Fibroblast of gingiva (primary cell): ENCODE measurements around the gene ALPK1.
"Not testable (repeated sequence)": the region's sequence is repeated elsewhere in the genome, so short reads cannot be mapped to it uniquely, and the experiment has no call there.

Source experiments
- DNase-seq: peaks from one replicate; pipeline ENCODE4 v3.0.0-alpha.2; 2011; ENCODE audit warnings: low read depth

The ALPK1 gene

DNA sequence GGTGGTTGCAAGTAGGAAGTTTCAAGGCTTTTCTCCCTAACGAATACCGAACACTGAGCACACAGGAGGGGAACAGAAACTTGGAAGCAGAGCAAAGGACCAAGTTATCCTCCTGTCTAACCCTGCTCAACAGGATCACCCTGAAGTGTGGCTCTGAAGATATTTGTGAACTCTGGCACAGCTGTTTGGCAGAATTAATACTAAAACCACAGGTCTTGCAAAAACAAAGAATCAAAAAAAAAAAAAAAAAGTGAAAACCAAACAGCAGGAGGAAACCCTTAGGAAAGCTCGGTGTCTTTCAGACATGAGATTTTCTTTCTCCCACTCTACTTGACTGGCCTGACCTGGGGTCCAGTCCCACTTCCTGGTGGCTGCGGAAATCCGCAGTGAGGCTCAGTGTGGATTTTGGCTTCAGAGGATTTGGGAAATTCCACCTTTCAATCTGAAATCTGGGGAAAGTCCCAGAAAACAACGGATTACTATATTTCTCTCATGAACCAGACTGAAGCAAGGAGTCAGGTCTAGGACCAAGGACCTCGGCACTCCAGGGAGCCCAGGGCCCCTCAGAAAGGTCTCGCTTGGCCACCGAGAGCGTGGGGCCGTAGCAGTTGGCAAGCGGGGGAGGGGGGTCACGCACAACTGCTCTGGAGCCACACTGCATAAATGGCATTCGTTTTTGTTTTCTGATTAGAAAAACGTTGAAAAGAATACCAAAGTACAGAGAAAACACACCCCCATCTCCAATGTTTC, 12.3 kb upstream of the ALPK1 start:
- DNase-seq, result peak; percentile 34

DNA sequence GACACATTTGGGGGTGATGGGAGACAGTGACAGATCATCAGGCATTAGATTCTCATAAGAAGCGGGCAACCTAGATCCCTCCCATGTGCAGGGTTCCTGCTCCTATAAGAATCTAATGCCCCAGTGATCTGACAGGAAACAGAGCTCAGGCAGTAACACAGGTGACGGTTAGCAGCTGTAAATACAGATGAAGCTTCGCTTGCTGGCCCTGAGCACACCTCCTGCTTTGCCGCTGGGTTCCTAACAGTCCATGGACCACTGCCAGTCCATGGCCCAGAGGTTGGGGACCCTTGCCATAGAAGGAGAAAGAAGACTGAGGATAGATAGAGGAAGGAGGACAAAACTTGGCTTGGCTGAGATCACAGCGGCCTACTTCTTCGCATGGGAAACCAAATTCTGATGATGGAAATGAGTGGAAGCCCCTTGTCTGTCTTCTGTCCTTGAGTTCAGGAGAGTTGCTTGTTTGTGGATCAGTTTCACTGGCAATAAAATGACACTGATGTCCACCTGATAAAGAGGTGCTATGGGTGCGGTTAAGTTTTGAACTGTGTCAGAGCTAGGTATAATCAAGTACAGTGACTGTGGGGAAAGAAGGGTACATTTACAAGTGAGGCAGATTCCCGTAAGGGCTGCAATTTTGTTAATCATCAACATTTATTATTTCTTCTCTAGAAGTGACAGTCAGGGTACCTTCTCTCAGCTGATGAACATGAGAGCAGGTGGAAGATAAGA, 9.7 kb upstream of the ALPK1 start:
- DNase-seq, result no peak

DNA sequence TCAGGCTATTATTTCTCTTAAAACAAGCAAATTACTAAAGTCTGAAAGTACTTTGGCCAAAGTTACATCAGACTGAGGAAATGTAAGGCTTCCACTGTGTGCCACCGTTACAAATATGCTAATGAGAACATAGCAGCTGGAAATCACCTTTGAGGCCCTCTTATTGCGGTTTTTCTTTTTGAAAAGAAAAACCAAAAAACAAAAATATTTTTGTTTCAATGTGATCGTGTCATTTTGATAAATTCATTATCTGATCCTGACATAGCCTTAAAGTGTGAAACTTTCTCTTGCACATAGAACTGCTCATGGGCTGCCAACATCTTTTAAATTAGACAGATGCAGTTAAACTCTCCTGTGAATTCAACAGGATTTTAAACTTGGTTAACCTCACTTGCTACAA, 8.7 kb upstream of the ALPK1 start:
- DNase-seq, result no peak

DNA sequence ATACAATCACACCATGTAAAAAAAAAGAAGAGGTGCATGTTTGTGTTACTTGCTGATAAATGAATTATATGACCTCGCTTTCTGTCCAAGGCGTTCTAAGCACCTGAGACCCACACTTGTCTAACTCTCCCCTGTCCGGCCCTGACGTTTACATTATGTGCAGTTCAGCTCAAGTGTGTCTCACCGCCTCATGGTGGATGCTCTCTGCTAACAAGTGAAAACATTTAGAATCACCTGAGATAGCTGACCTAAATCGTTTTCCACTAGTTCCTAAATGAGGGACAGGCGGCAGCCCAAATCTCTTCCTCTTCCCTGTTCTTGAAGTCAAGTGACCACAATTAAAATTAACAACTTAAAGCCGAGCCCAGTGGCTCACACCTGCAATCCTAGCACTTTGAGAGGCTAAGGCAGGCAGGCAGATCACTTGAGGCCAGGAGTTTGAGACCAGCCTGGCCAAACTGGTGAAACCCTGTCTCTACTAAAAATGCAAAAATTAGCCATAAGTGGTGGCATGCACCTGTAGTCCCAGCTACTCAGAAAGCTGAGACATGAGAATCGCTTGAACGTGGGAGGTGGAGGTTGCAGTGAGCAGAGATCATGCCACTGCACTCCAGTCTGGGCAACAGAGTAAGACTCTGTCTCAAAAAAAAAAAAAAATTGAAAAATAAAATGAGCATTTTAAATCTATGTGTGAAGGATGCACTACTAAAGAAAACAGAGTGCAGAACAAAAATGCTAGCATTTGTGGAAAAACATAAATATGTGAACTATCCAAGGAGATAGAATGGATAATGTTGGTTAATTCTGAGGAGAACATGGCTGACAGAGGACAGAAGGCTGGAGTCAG, 7.5 kb upstream of the ALPK1 start:
- DNase-seq, result no peak

DNA sequence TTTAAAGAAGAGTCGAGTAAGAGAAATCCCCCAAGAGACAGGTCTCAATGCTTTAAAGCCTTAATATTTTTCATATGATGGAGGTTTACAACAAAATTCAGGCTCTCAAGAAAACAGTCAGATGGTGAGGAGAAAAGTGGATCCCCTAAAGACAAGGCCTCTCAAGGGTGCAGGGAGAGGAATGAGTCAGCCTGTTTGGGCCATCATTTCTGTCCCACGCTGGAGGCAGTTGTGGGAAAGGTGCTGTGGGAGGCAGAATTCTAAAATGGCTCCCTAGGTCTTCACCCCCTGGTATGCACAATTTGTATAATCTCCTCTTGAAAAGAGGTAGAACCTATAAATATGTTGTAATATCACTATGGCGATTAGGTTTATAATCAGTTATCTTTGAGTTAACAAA, 6.8 kb upstream of the ALPK1 start:
- DNase-seq, result no peak

DNA sequence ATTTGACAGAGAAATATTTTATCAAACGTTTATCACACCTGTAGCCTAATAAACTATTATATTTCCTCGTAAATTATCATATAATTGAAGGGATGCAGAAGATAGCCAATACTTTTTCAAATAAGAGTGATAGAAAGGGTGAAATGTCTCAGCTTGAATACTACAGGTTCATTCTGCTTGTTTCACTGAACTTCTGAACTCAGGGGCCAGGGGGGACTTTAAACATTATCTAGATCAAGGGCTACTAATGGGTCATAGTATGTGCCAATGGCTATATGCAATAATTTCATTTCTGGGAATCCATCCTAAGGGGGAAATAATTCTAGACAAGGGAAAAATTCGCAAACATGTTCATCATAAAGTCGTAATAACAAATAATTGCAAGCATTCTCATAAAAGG, 2.6 kb downstream of the ALPK1 start:
- no peak for DNase-seq

DNA sequence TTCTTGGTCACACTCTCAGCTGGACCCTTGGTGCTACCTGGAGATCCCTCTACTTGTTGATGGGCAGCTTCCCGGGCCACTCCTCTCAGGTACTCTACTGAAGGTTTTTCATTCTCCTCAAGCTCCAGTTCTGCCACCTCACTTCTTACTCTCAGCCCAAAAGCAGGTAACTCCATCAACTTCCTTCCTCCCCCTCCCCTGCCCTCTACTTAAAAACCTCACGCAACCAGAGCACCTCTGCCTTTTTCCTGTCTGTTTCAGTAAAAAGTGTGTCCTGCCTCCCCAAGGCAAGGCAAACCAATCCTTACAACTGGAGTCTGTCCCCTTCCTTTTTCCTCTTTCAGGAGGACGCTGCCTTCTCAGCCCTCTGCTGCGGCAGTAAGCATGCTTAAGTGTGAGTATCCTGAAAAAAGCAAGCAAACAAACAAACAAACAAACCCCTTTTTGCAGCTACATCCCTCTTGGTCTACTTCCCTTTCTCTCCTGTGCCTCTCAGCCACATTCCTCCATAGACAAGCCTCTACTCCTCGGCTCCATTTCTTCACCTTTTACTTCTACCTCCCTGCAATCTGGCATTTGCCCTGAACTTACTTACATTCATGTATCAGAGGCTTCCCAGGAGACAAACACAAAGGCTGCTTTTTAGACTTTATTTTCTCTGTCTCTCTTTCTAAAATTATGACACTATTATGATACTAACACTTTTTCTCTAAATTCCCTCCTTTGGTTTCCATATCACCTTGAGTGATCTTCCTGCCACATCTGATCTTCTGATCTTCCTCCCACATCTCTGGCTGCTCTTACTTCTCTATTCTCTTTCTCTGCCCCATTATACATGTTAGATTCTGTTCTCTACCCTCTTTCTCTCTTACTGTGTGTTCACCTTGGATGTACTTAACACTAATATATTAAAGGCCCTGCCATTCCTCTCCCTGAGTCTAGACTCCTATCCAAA, 5.4 kb downstream of the ALPK1 start:
- no peak for DNase-seq

DNA sequence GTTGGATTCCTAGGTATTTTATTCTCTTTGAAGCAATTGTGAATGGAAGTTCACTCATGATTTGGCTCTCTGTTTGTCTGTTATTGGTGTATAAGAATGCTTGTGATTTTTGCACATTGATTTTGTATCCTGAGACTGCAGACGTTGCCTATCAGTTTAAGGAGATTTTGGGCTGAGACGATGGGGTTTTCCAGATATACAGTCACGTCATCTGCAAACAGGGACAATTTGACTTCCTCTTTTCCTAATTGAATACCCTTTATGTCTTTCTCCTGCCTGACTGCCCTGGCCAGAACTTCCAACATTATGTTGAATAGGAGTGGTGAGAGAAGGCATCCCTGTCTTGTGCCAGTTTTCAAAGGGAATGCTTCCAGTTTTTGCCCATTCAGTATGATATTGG, 8.3 kb downstream of the ALPK1 start:
- not testable (repeated sequence) for DNase-seq

DNA sequence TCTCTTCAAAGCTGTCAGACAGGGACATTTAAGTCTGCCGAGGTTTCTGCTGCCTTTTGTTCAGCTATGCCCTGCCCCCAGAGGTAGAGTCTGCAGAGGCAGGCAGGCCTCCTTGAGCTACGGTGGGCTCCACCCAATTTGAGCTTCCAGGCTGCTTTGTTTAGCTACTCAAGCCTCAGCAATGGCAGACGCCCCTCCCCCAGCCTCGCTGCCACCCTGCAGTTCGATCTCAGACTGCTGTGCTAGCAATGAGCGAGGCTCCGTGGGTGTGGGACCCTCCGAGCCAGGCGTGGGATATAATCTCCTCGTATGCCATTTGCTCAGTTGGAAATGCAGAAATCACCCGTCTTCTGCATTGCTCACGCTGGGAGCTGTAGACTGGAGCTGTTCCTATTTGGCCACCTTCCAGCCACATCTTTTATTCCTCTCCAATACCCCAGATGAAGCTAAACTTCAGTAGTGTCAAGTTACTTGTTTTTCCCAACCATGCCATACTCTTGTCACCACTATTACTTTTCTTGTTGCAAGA, 12.2 kb downstream of the ALPK1 start:
- peak; percentile 67 for DNase-seq

DNA sequence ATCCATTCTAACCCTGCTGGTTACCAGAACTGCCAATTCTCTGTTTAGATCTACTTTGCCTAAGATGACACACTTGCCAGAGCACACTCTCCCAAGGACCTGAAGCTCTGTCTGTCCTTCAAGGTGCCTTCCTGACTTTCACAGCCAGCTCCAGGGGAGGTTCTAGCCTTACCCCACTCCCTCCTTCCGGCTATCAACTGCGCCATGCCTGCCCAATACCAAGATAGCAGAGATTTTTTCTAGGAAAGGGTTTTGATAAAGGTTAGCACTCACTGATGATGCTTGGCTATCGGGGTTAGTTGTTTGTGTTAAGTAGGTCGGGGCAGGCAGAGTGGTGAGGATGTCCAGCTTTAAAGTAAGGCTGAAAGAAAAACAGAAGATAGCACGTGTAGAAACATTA, 14.3 kb downstream of the ALPK1 start:
- no peak for DNase-seq

DNA sequence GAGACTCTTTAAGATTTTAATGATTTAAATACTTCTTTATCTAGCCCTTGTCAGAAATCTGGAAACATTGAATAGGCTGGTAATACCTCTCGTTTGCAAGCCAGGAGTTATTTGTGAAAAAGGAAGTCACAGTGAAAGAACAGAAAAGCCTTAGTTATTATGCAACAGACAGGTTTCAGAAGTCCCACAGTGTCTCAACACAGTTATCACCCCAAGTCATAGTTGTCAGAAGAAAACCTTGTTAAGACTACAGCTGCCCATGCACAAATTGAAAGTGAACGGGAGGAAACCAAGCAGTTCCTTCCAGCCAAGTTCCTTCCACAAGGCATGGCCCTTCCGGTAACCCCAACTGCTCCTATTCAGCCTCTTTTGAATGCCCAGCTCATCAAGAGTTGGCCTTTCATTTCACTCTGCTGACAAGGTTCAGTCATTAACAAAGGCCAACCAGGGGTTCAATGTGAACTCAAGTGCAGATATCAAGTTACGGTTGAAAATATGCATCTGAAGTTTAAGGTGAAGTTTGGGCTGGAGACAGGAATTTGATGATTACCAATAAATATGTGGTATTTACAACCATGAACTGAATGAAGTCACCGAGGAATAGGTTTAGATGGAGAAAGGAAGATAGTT, 15.6 kb downstream of the ALPK1 start:
- DNase-seq, result no peak

DNA sequence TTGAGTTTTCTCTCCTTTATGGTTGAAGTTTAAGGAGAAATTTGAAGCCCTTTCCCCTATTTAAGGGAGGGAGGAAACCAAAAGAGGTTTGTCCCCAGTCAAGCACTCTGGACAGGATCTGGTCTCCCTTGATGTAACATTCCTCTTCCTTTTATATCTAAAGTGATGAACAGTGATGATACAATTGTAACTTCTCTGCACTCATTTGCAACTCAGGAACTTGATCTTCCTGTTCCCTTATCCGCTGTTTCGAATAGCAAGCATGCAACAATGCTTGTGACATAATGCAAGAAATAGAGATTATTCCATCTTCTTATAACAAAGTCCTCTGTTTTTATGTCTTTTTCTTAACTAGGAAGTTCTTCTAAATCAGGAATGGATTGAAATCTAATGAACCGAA, 18.3 kb downstream of the ALPK1 start:
- DNase-seq, result no peak

DNA sequence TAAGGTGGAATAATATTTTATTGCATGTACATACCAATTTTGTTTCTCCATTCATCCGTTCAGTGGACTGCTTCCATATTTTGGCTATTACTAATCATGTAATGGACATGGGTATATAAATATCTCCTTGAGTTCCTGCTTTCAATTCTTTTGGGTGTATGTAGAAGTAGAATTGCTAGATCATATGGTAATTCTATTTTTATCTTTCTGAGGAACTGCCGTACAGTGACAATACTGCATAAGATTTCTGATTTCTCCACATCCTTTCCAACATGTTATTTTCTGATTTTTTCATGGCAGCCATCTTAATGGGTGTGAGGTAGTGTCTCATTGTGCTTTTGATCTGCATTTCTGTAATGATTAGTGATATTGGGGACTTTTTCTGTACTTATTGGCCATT, 19.2 kb downstream of the ALPK1 start:
- DNase-seq, result no peak

DNA sequence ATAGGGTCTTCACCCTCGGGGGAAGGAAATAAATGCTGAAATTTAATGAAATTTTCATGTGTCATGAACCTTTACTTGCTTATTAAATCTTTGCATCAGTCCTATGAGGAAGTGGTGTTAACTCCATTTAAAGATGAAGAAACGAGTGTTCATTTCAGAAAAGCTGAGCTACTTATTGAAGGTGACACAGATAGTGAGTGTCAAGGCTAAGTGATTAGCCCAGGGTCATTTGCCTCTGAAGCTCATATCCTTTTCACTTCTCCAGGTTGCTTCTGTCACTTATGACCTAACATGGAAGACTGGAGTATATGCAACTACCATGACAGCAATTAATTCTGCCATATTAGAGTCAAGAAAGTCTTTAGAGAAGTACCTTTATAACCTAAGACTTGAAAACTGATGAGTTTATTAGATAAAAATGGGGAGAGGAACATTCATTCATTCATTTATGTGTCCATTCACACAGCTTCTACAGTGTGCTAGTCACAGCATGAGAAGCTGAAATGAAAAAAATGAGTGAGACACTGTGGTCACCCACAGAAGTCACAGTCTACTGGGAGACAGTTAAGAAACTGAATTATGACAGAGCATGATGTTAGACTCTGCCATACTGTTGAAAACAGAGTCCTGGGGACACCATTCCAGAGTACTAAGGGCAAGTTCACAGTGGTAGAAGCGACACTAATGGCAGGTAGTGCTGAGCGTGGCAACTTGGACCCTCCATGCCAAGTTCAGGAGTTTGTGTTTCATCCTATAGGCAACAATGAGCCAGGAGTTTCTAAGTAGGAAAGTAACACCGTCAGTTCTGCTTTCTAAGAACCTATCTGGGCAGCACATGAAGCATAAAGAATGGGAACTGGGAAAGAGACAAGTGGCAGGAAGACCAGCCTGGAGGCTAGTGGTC, 21.3 kb downstream of the ALPK1 start:
- DNase-seq, result no peak

DNA sequence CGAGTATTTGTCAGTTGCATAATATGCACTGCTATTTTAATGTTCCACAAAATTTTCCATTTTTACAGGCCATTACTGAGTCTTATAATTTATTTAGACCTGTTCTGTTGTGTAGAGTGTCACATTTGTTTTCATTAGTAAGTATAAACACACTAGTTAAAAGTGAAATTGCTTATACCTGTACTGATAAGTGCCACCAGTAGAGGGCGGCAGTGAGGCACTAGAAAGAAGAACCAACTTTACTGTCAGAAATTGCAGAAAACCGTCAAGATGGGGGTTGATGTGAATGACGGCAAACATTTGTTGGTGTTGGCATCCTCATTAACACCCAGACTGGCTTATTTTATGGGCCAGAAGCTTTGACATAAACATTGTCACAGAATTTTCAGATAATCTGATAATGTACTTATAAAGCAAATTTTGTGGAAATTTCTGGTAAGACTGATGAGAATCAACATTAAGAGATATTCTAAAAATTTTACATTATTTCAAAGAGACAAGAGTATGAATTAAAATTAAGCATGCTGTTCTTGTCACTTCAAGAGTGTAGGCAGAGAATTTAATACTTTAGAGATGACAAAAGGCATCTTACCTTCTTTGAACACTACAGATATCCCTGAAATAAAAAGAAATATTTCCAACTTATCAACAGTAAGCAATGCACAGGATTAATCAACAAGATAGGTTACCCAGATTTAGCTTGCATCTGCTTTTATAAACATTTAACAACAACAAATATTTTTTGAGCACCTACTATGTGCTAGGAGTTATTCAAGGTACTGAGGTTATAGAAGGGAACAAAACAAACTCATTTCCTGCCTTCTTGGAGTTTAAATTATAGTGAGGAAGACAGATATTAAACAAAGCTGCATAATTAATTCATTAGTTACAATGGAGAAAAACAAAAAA, 24.9 kb downstream of the ALPK1 start:
- DNase-seq, result peak; percentile 37

DNA sequence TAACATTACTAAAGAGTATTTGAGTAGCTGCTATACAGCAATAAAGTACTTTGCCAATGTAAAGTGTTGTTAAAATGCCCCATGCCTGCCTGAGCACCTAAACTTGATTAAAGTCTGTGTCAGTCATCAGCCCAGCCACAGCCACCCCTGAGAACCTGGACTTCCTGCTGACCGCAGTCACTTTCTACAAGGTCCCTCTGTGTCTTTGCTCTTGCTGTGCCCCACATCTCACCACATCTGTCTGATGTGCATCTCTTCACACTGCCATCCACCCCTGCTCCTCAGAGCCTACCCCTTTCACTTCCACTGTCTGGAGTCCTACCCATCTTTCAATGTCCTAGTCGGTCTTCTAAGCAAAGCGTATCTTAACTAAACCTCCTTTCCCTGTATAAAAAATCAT, 25.7 kb downstream of the ALPK1 start:
- DNase-seq, result no peak

DNA sequence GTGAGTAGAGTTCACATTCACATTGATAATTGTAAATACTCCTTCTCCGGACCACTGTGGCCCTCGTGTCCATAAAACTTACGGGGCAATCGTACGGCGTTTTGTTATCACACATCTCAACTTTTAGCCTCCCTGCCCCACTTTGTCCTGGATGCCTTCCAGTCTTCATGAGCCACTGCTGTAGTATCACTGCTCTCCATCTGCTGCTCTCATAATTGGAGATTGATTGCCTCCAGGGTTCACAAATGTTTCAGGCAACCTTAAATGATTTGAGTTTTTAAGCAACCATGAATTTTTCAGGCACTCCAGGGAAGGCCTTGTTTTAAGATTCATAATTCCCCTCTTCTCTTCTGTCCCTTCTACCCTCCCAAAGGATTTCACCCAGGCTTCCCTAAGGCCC, 28.4 kb downstream of the ALPK1 start:
- no peak for DNase-seq

DNA sequence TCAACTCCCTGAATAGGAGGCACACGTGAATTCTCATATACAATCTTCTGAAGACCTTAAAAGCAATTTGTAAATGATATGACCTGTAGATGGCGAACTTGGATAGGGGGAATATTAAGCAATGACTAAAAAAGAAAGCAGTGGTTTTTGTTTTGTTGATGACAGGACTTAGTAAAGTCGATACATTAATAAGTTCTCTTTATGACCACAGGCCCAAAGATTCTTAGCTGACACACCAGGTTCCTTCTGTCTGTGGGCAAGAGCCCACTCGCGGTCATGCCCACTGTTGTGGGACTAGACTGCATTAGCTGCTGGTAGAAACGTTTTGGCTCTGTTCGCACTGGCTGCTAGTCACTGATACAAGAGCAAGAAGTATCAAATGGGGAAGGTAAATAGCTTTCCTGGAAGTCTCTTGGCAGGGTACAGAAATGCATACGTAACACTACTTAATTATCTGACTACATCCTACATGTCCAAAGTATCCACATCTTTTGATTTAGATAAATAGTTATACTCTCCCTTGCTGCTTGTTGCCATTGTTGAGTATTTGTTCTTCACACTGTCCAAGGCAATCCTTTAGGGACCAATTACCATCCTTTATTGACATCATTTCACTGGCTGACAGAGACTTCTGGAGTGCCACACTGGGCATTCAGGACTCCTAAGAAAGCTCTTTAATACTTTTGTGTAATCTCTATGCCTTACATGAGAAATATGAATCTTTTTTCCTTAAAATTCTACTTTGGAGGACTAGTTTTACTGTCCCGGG, 31.0 kb downstream of the ALPK1 start:
- DNase-seq, result peak; percentile 45
